CD14-positive monocyte (primary cell): ENCODE data around the gene NATD1. TPM values are rescaled to one million over a fixed set of nuclear protein-coding genes. Genes with fewer than 3 reads are reported as not detected.
A peak's percentile ranks its signal among the peaks of the same experiment; 100 is the strongest.

Source experiments
- DNase-seq, 3 donors: peaks; one replicate each; pipeline ENCODE4 v3.0.0-alpha.2; 2011 to 2022
- H2AFZ ChIP-seq: 2 replicates; pipeline ENCODE4 v1.6.0; 2012; ENCODE audit warnings: mild to moderate bottlenecking, low read depth, low read length, inconsistent platforms; ENCODE audit not compliant: insufficient read depth, poor library complexity, severe bottlenecking
- H3K27ac ChIP-seq, 2 donors: 1 replicate in 1 of 2; 2 replicates in 1 of 2; pipeline ENCODE4 v1.5.1; 2012 to 2013; ENCODE audit warnings: low read length in 2 of 2, control low read depth in 1 of 2, inconsistent platforms in 1 of 2, low read depth in 1 of 2, mild to moderate bottlenecking in 1 of 2
- H3K27me3 ChIP-seq, 2 donors: one replicate each; pipeline versions ENCODE4 v1.6.0 to v1.6.1; 2011 to 2013; ENCODE audit warnings: low read length in 2 of 2; ENCODE audit not compliant: control insufficient read depth in 2 of 2, insufficient read depth in 2 of 2
- H3K36me3 ChIP-seq, 2 donors: replicated peaks in 1 of 2; 1 replicate in 1 of 2; 2 replicates in 1 of 2; pipeline versions ENCODE4 v1.5.1 to v1.6.1; 2012 to 2013; ENCODE audit warnings: low read length in 2 of 2, control low read depth in 1 of 2, inconsistent platforms in 1 of 2, mild to moderate bottlenecking in 1 of 2; ENCODE audit not compliant: insufficient read depth in 2 of 2, control insufficient read depth in 1 of 2
- H3K4me1 ChIP-seq, 2 donors: 1 replicate in 1 of 2; 2 replicates in 1 of 2; pipeline versions ENCODE4 v1.5.1 to v1.6.1; 2012 to 2013; ENCODE audit warnings: low read length in 2 of 2, control low read depth in 1 of 2, inconsistent platforms in 1 of 2, mild to moderate bottlenecking in 1 of 2, moderate library complexity in 1 of 2; ENCODE audit not compliant: insufficient read depth in 2 of 2, control insufficient read depth in 1 of 2
- H3K4me2 ChIP-seq: replicated peaks from 2 replicates; pipeline ENCODE3; 2012; ENCODE audit warnings: low read length, moderate library complexity, mild to moderate bottlenecking; ENCODE audit not compliant: poor library complexity, severe bottlenecking; ENCODE audit errors: extremely low read depth
- H3K4me3 ChIP-seq, 3 experiments: fragments of 200-600 bp in 1 of 3; sonication (generic) in 1 of 3; replicated peaks in 1 of 3; 1 replicate in 2 of 3; 2 replicates in 1 of 3; pipeline ENCODE4 v1.5.1; 2011 to 2013; ENCODE audit warnings: low read length in 3 of 3, mild to moderate bottlenecking in 3 of 3, control low read depth in 2 of 3, low read depth in 2 of 3, inconsistent platforms in 1 of 3, moderate library complexity in 1 of 3
- H3K79me2 ChIP-seq: 2 replicates; pipeline ENCODE4 v1.6.0; 2012; ENCODE audit warnings: mild to moderate bottlenecking, control low read depth, inconsistent platforms, low read length, moderate library complexity; ENCODE audit not compliant: insufficient read depth
- H3K9ac ChIP-seq: 2 replicates; pipeline ENCODE4 v1.6.0; 2017; ENCODE audit warnings: low read length, mild to moderate bottlenecking; ENCODE audit not compliant: insufficient read depth, poor library complexity, severe bottlenecking
- H3K9me3 ChIP-seq, 2 donors: replicated peaks in 1 of 2; 1 replicate in 1 of 2; 2 replicates in 1 of 2; pipeline versions ENCODE4 v1.5.1 to v1.6.1; 2012 to 2013; ENCODE audit warnings: low read length in 2 of 2, control low read depth in 1 of 2; ENCODE audit not compliant: control insufficient read depth in 1 of 2, insufficient read depth in 1 of 2
- H4K20me1 ChIP-seq: 2 replicates; pipeline ENCODE4 v1.6.0; 2012; ENCODE audit warnings: mild to moderate bottlenecking, low read length, control low read depth, moderate library complexity; ENCODE audit not compliant: insufficient read depth
- H3K27ac Mint-ChIP-seq, 7 donors: one replicate each; pipeline ENCODE4 v1.8.0; 2020; ENCODE audit warnings: mild to moderate bottlenecking in 7 of 7, mixed read lengths in 7 of 7, moderate library complexity in 6 of 7, inconsistent platforms in 2 of 7
- H3K27me3 Mint-ChIP-seq, 3 donors: one replicate each; pipeline ENCODE4 v1.8.0; 2021 to 2022; ENCODE audit warnings: low read depth in 3 of 3, mild to moderate bottlenecking in 3 of 3, mixed read lengths in 3 of 3, moderate library complexity in 3 of 3, inconsistent platforms in 1 of 3
- H3K36me3 Mint-ChIP-seq, 2 donors: one replicate each; pipeline ENCODE4 v1.8.0; 2020; ENCODE audit warnings: mixed read lengths in 2 of 2, inconsistent platforms in 1 of 2, mild to moderate bottlenecking in 1 of 2
- H3K4me1 Mint-ChIP-seq: one replicate; pipeline ENCODE4 v1.8.0; 2020; ENCODE audit warnings: mild to moderate bottlenecking, mixed read lengths
- H3K4me3 Mint-ChIP-seq, 2 donors: one replicate each; pipeline ENCODE4 v1.8.0; 2020; ENCODE audit warnings: mild to moderate bottlenecking in 2 of 2, mixed read lengths in 2 of 2, moderate library complexity in 1 of 2
- H3K9me3 Mint-ChIP-seq, 7 donors: one replicate each; pipeline ENCODE4 v1.8.0; 2020 to 2022; ENCODE audit warnings: mixed read lengths in 7 of 7, mild to moderate bottlenecking in 6 of 7, moderate library complexity in 6 of 7, inconsistent platforms in 2 of 7
- WGBS: methylation state at CpG from one replicate; pipeline ENCODE4 v1.1.5; 2013; ENCODE audit warnings: missing lambda C conversion rate; ENCODE audit not compliant: insufficient coverage; 5-methylcytosine and 5-hydroxymethylcytosine counted together
- intact Hi-C, 2 donors: fragments of 100-400 bp; cut with micrococcal nuclease; formaldehyde crosslinking; loops; one replicate each; pipeline versions ENCODE4 v1.15.0 to v1.15.1; 2023
- polyA plus RNA-seq, 3 donors: library from polyadenylated mRNA; depleted of rRNA in 1 of 3; unstranded in 2 of 3; stranded (reverse) in 1 of 3; fragments of 300-500 nt in 2 of 3; fragments of >200 nt in 1 of 3; fragmentation: Illumina TruSeq in 2 of 3; gene quantifications; 1 replicate in 2 of 3; 2 replicates in 1 of 3; pipeline ENCODE4 v1.2.3, GENCODE V29; 2012 to 2021
- TF ChIP-seq, protein P1 (sequence below): fragments of 200-600 bp; IDR thresholded peaks from one replicate; pipeline ENCODE4 v1.8.0; 2022; ENCODE audit warnings: antibody characterized with exemption, mild to moderate bottlenecking

The NATD1 gene
- polyA plus RNA-seq, 3 donors = 3.0 to 13.6 (median 3.8) TPM

DNA sequence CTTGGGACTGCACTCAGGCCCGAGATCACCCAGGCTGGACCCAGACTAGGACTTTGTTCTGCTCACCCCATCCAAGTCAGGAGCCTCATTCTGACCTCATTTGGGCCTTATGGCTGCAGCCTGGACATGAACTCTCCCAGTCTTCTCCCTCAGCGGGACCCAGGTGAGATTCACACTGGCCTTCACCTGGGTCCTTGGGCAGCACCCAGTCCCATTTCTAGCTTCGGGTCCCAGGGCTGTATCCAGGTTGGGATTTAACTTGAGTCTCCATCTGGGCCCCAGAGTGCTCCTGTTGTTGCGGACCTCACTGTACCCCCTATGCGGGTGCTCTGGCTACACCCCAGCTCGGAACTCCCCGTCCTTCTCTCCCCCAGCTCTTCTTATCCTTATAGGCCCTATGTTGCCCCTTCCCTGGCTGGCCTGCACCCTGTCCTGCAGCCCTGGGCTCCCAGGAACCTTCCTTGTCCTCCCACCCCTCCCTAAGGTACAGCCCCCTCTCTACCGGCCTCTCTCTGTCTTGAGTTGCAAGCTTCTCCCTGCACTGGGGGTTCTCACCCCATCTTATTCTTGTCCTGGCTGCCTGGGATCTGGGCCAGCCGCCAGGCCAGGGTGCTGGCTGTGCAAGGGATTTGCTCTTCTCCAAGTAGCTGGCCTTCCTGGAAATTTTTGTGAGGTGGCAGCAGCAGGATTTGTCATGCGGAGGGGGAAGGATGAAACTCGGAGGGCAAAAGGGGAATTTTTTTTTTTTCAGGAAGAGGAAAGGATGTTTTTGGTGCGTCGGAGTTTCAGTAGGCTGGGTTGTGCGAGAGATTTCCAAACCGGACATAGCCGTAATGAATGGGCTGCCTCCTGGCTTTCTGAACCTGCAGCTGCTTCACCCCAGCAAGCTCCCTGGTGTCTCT lies 32.2 kb upstream of the NATD1 start:
- H3K4me3 ChIP-seq = peak overlapping the region; percentile 90 to 94 (median 92)
- H3K9me3 Mint-ChIP-seq = peaks cover 0 to 3% (median 0%) of the 10 kb centered on the region in 7 donors
- intact Hi-C loops = loop anchor here in 1 of 2 donors (10.0 kb wide), 2 partner anchors 161 to 241 kb away; partner anchors contain the start of genes DHRS7B and USP22
- peaks cover 0 to 3% of the 10 kb centered on the region in 2 donors for H3K27me3 ChIP-seq
- peaks cover 73% of the 10 kb centered on the region for H4K20me1 ChIP-seq
- peaks cover 0 to 3% of the 10 kb centered on the region in 2 donors for H3K36me3 ChIP-seq
- H3K27ac ChIP-seq = peak overlapping the region; percentile 99 to 100
- H3K27me3 Mint-ChIP-seq = peaks cover under 1 to 4% (median 2%) of the 10 kb centered on the region in 3 donors
- H3K9ac ChIP-seq = peak overlapping the region; percentile 91
- H3K4me2 ChIP-seq = peak overlapping the region; percentile 92
- peak overlapping the region; percentile 99 to 100 for H3K4me3 Mint-ChIP-seq
- H3K79me2 ChIP-seq = peaks cover 57% of the 10 kb centered on the region
- no peaks in the 10 kb centered on the region for H3K9me3 ChIP-seq
- no peak overlapping the region for H2AFZ ChIP-seq
- H3K27ac Mint-ChIP-seq = peak overlapping the region; percentile 99 to 100 (median 99)
- peak; percentile 51 to 86 (median 51) for DNase-seq
- H3K4me1 ChIP-seq = peaks cover 68 to 69% of the 10 kb centered on the region in 2 donors
- TF ChIP-seq, protein P1, sequence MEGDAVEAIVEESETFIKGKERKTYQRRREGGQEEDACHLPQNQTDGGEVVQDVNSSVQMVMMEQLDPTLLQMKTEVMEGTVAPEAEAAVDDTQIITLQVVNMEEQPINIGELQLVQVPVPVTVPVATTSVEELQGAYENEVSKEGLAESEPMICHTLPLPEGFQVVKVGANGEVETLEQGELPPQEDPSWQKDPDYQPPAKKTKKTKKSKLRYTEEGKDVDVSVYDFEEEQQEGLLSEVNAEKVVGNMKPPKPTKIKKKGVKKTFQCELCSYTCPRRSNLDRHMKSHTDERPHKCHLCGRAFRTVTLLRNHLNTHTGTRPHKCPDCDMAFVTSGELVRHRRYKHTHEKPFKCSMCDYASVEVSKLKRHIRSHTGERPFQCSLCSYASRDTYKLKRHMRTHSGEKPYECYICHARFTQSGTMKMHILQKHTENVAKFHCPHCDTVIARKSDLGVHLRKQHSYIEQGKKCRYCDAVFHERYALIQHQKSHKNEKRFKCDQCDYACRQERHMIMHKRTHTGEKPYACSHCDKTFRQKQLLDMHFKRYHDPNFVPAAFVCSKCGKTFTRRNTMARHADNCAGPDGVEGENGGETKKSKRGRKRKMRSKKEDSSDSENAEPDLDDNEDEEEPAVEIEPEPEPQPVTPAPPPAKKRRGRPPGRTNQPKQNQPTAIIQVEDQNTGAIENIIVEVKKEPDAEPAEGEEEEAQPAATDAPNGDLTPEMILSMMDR = no peak
- H3K36me3 Mint-ChIP-seq = peaks cover 13 to 22% of the 10 kb centered on the region in 2 donors
- peaks cover 69% of the 10 kb centered on the region for H3K4me1 Mint-ChIP-seq
- 3% methylated on average over 13 of the region's 16 CpGs for WGBS

DNA sequence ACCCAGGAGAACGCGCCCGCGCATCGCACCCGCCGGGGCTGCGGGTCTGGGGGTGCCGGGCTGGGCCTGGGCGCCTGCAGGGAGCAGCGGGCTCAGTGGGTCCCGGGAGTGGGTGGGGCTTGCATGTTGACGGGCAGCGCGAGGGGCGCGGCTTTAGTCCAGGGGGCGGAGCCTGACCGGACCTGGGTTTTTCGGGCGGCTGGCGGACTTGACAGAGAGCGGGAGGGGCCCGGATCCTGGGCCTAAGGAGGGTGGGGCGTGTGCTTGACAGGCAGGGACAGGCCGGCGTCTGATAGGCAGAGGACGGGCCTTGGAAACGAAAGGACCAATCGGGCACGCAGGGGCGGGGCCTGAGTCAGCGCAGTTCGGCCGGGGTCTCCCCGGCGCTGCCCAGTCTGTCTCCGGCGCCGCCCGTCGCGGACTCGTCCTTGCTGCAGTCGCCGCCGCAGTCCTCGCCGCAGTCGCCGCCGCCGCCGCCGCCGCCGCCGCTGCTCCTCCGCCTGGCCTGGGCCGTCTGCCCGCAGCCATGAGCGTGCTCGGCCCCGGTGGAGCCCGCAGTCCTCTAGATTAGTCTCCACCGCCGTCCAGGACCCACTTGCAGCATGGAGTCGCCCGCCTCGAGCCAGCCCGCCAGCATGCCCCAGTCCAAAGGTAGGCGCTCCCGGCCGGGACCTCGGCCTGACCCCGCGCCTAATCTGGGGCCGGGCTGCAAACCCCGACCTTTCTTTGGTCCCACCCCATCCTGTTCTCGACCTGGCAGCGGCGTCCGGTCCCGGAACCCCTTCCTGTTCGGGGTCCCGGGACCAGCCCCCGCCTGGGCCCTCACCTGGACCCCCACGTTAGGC lies 31.3 kb upstream of the NATD1 start, which contains the start of gene MAP2K3:
Gene MAP2K3, plus strand, starts transcription at position 393 of the 845 bp plus-strand sequence. Its CDS starts 210 bp downstream, at position 603.
- Histone ChIP-seq H3K4me3 (peak within 1 kb of the TSS; percentile 90 to 94 (median 92)), H3K36me3 (no peaks in the 10 kb centered on the region), H4K20me1 (peaks cover 67% of the 10 kb centered on the region), H3K27ac (peak within 1 kb of the TSS; percentile 99 to 100), H2AFZ (peak within 1 kb of the TSS; percentile 76), H3K9ac (peak within 1 kb of the TSS; percentile 91), H3K4me1 (peaks cover 68 to 69% of the 10 kb centered on the region in 2 donors), H3K79me2 (peaks cover 48% of the 10 kb centered on the region), H3K4me2 (peak within 1 kb of the TSS; percentile 92), H3K27me3 (no peaks in the 10 kb centered on the region), H3K9me3 (no peaks in the 10 kb centered on the region)
- peaks cover 1 to 3% (median 2%) of the 10 kb centered on the region in 3 donors for H3K27me3 Mint-ChIP-seq
- TF ChIP-seq, protein P1 = no peak
- peaks cover 12 to 17% of the 10 kb centered on the region in 2 donors for H3K36me3 Mint-ChIP-seq
- WGBS = under 1% methylated on average over 88 of the region's 88 CpGs
- peaks cover 69% of the 10 kb centered on the region for H3K4me1 Mint-ChIP-seq
- peak; percentile 99 to 100 (median 99) for DNase-seq
- no peaks in the 10 kb centered on the region for H3K9me3 Mint-ChIP-seq
- intact Hi-C loops = loop anchor here (5.0 to 10.0 kb wide), 4 partner anchors 38 to 240 kb away; partner anchors contain the start of genes DHRS7B (in 1 of the 2) and USP22 (in 1 of the 2)
- peak within 1 kb of the TSS; percentile 99 to 100 for H3K4me3 Mint-ChIP-seq
- peak within 1 kb of the TSS; percentile 99 to 100 (median 99) for H3K27ac Mint-ChIP-seq
